Purkinje cell (primary cell): Measurements from ENCODE around the gene CCDC196. TPM values are rescaled to one million over a fixed set of nuclear protein-coding genes. Genes with fewer than 3 reads are reported as not detected.

Experiments
- polyA plus RNA-seq: library from polyadenylated mRNA; unstranded; fragments of >200 nt; fragmentation: Nextera tagmentation; gene quantifications from 2 replicates; pipeline ENCODE4 v1.2.1, GENCODE V29; 2014

The CCDC196 gene, protein sequence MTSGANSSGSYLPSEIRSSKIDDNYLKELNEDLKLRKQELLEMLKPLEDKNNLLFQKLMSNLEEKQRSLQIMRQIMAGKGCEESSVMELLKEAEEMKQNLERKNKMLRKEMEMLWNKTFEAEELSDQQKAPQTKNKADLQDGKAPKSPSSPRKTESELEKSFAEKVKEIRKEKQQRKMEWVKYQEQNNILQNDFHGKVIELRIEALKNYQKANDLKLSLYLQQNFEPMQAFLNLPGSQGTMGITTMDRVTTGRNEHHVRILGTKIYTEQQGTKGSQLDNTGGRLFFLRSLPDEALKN
- polyA plus RNA-seq: 0.65 TPM in 1 of 2 replicates, not detected in the other

GRCh38 chr14:66485910-66486421 lies at the start of gene CCDC196:
Gene CCDC196 (plus strand): TSS chr14:66486371. CDS start chr14:66486503, 132 bp downstream.

DNA sequence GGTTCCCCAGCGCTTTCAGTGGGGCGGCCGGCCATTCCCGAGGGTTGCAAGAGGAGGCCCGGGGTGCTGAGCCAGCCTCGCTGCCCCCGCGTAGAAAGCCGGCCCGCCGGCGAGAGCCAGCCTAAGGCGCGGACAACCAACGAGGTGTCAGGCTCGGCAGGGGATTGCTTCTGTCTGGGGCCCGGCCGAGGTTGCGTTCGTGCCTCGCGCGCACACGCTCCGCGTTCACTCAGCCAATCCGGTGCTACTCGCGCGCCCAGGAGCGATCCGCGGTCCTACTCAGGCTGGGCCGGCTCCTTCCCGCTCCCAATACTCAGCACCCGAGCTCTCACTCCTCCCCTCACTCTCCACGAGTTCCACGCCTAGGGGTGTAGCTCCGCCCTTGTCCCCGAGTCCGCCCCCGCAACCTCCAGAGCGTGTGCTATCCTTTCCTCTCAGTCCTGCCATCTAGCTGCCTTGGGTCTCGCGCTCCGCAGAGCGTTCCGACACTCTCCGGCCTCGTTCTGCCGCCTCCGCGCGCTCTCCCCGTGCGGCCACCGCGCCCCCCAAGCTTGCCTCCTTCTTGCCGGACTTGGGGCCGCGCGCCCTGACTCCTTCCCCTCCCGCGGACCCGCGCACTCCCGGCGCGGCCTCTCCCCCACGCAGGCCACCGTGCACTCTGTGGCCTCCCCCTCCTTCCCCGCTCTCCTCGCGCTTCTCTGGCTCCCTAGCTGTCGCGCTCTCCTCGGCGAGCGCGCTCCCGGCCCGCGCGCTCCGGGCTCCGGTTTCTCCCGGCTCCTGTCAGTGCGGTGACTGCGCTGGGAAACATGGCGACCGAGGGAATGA lies 21.8 kb downstream of the CCDC196 start, which contains the start of gene GPHN:
Gene GPHN, plus strand, starts transcription at position 426 of the 825 bp plus-strand sequence.

Other genes with a start within 250 kb of the CCDC196 start
- 66.8 and 105 TPM in 2 replicates for gene GPHN, start 21.8 kb downstream of the CCDC196 start, polyA plus RNA-seq